Measurements from ENCODE around the gene BRAF.

BRAF gene

GRCh38 chr7:140702774-140703173, 222.0 kb downstream of the BRAF start:
- TF ChIP-seq MAX (IDR thresholded peaks at IDR 0.05) (no peak), YY1 (IDR thresholded peaks at IDR 0.05; ENCODE audit: low read depth) (no peak), EGR1 (IDR thresholded peaks at IDR 0.05) (no peak), TEAD4 (IDR thresholded peaks at IDR 0.05) (no peak), RAD21 (IDR thresholded peaks at IDR 0.05; ENCODE audit: low read depth) (no peak), TAF1 (IDR thresholded peaks at IDR 0.05; ENCODE audit: low read depth) (no peak), USF1 (IDR thresholded peaks at IDR 0.05) (no peak)

- TF ChIP-seq EP300 (IDR thresholded peaks at IDR 0.05; ENCODE audit: borderline replicate concordance) (no peak), CREB1 (IDR thresholded peaks at IDR 0.05; ENCODE audit: low read depth) (no peak), FOXM1 (IDR thresholded peaks at IDR 0.05; ENCODE audit: borderline replicate concordance, low read depth) (no peak), ZBTB7A (IDR thresholded peaks at IDR 0.05; ENCODE audit: low read depth) (no peak), TAF1 (IDR thresholded peaks at IDR 0.05; ENCODE audit: low read depth) (no peak), EGR1 (IDR thresholded peaks at IDR 0.05) (no peak), CEBPB (IDR thresholded peaks at IDR 0.05) (no peak), YY1 (IDR thresholded peaks at IDR 0.05; ENCODE audit: low read depth) (no peak), REST (IDR thresholded peaks at IDR 0.05; ENCODE audit: low read depth) (no peak), USF1 (IDR thresholded peaks at IDR 0.05) (no peak), TCF12 (IDR thresholded peaks at IDR 0.05; ENCODE audit: low read depth) (no peak), RAD21 (IDR thresholded peaks at IDR 0.05; ENCODE audit: low read depth) (no peak), NFIC (IDR thresholded peaks at IDR 0.05) (no peak), MAX (IDR thresholded peaks at IDR 0.05) (no peak), TEAD4 (IDR thresholded peaks at IDR 0.05) (no peak)
Measured at GRCh38 chr7:140698477-140698876, 226.3 kb downstream of the BRAF start.

GRCh38 chr7:140697447-140698143, 227.1 kb downstream of the BRAF start:
- TF ChIP-seq EP300 (IDR thresholded peaks at IDR 0.05; ENCODE audit: borderline replicate concordance) = no peak
- TF ChIP-seq ZBTB7A (IDR thresholded peaks at IDR 0.05; ENCODE audit: low read depth) = no peak
- TF ChIP-seq RAD21 (IDR thresholded peaks at IDR 0.05; ENCODE audit: low read depth) = no peak
- TF ChIP-seq REST (IDR thresholded peaks at IDR 0.05; ENCODE audit: low read depth) = no peak

- TF ChIP-seq CEBPB (IDR thresholded peaks at IDR 0.05) = no peak
- TF ChIP-seq USF1 (IDR thresholded peaks at IDR 0.05) = peak; percentile 82
- TF ChIP-seq MAX (IDR thresholded peaks at IDR 0.05) = peak; percentile 91
- TF ChIP-seq FOXM1 (IDR thresholded peaks at IDR 0.05; ENCODE audit: borderline replicate concordance, low read depth) = no peak
- peak; percentile 41; the same call in 1 of the 2 replicates for TF ChIP-seq TAF1 (IDR thresholded peaks at IDR 0.05; ENCODE audit: low read depth)
- TF ChIP-seq RAD21 (IDR thresholded peaks at IDR 0.05; ENCODE audit: low read depth) = no peak
- peak; percentile 73 for TF ChIP-seq YY1 (IDR thresholded peaks at IDR 0.05; ENCODE audit: low read depth)
- TF ChIP-seq EP300 (IDR thresholded peaks at IDR 0.05; ENCODE audit: borderline replicate concordance) = no peak
- peak; percentile 29; the same call in 1 of the 2 replicates for TF ChIP-seq EGR1 (IDR thresholded peaks at IDR 0.05)
- peak; percentile 21 for TF ChIP-seq CREB1 (IDR thresholded peaks at IDR 0.05; ENCODE audit: low read depth)
- no peak; the same call in none of the 2 replicates for TF ChIP-seq TCF12 (IDR thresholded peaks at IDR 0.05; ENCODE audit: low read depth)
- TF ChIP-seq NFIC (IDR thresholded peaks at IDR 0.05) = no peak
- no peak for TF ChIP-seq REST (IDR thresholded peaks at IDR 0.05; ENCODE audit: low read depth)
- TF ChIP-seq ZBTB7A (IDR thresholded peaks at IDR 0.05; ENCODE audit: low read depth) = peak; percentile 60; the same call in 1 of the 2 replicates
- TF ChIP-seq TEAD4 (IDR thresholded peaks at IDR 0.05) = 0 out of 2 replicates have a peak, but pooled peaks have one; percentile 4
Measured at GRCh38 chr7:140696680-140697446, 227.9 kb downstream of the BRAF start, which contains the start of gene NDUFB2. Gene NDUFB2, plus strand, starts transcription at chr7:140696708. Its CDS starts 37 bp downstream, at chr7:140696745.

All from Ishikawa (cell line).